Kasumi-1 (cell line): ENCODE data around the gene PUDP.
"Not testable (repeated sequence)": the region's sequence is repeated elsewhere in the genome, so short reads cannot be mapped to it uniquely, and the experiment has no call there.

ENCODE experiments used
- DNase-seq, 2 experiments: peaks; one replicate each; lab custom pipeline; 2025; lab: John Stamatoyannopoulos, UW

The PUDP gene

GRCh38 chrX:7109049-7109531, 38.9 kb downstream of the PUDP start:
- no peak for DNase-seq

DNA sequence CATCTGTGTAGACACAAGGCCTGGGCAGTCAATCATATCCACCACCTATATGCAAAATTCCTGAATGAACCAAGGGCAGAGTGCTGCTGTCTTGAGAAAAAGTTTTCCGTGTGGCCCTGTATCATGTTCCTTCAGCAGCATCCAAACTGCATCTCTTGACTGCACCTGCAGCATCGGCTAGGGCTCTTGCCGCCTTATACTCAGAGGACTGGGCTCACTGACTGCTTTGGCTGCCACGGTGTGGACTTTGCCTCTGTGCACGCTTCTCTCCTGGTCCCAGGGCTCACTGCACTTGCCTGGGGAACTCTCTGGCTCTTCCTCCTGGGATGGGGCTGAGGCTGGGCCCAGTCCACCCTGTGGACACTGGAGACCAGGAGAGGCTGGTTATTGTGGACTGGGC, 39.9 kb downstream of the PUDP start:
- DNase-seq: no peak

DNA sequence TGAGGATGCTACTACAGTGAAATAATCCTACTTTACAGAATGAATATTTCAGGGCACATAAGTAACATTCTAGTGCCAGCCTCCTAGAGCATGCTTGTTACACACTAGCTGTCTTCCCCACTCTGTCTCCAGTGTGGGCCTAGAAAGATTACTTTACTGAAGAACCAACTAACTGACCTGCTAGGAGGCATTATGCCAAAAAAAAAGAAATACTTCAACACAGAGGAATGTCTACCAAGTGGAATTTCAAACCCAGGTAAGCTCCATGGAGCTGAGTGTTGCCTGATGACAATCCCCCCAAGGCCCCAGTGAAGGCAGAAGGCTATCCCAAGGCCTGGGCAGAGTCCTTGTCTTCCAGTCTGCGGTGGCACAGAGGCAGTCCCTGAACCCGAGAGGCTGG, 41.3 kb downstream of the PUDP start:
- no peak for DNase-seq

- no peak for DNase-seq
Measured at GRCh38 chrX:7102119-7102518, 45.8 kb downstream of the PUDP start.

DNA sequence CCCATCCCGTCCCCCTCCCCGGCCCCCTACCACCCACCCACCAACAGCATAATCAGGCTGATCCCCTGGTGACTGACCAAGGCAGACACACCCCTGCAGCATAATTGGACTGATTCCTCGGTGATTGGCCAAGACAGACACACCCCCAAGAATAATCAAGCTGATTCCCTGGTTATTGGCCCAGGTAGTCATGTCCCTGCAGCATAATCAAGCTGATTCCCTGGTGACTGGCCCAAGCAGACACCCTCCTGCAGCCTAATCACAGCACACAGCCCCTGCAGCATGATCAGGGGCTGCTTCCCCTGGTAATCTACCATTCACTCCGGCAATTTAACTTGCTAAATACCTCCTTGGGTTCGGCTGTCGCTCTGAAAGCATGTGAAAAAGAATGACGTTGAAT, 47.9 kb downstream of the PUDP start:
- DNase-seq: no peak

DNA sequence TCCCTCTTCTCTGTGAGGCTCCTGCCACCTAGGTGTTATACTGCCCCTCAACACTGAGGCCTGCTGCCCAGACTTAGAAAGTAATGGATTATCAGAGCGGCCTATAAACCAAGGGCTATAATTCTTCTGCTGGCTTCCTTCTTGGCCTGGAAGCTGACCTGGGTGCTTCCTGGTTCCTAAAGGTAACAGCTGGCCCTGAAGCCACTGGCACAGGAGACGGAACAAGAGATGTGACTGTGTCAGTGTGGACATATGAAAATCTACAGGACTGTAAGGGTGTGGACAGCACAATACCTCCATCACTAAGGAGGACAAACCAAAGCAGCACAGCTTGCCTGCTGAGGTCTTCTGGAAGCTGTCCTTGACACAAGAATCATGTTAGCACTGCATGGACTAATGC, 52.3 kb downstream of the PUDP start:
- not testable (repeated sequence) for DNase-seq

- DNase-seq: no peak
Measured at GRCh38 chrX:7093305-7093704, 54.6 kb downstream of the PUDP start.

DNA sequence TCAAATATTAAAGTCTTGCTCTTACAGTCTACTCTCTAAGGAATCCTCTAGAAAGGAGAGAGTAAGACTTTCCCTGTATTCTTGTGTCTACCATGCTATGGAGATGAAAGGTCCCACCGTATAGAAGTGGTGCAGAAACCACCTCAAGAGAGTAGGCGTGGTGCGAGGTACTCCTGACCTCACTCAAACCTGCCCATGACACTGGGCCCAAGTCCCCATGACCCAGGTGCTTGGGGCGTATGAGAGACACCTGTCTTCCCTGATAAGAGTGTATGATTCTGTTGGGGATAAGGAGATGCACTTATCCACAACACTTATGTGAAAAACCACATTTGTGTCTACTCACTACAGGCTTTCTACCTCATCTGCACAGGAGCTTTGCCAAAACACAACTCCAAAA, 55.4 kb downstream of the PUDP start:
- no peak for DNase-seq

DNA sequence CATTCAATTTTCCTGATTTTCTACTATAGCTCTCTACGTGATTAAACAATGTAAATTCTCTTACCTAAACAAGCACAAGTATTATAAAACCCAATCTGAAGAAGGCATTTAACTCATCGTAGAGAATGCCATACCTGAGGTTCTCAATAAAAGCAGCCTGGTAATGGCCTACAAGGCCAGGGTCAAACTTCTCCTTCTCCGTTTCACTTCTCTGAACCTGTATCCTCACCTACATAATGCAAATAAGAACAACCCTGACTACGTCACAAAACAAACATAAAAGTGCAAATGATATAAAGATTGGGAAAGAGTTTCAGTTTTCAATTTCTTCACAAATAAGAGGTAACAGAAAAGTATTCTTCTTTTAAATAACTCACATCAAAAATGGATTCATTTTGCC, 56.0 kb downstream of the PUDP start:
- no peak for DNase-seq

GRCh38 chrX:7090641-7091040, 57.3 kb downstream of the PUDP start:
- no peak for DNase-seq

DNA sequence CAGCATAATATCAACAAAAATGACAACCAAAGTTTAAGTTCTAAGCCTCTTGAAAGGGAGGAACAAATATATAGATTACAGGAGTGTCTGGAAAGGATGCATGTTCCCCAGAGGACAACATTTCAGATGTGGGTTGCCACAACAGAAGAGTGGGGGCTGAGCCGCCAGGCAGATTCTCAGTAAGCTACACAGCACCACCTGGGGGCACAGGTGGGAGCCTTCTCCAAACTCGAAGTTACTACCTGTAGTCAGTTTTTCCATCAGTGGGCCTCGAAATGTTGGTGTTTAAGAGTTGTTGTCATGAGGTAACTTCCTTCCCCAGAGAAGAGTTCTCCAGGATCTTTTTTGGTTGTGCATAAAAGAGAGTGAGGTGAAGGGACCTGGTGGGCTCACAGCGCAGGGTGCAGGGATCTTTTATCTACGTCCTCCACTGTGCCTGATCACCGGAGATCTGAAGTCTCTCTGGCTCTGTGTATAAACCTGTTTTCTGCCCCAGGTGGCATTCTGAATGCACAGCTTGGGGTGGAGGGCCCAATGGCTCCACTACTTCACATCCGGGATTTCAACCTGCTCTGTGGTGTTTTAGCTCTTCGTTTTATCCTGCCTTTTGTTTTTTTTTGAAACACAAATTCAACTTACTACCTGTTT, 58.9 kb downstream of the PUDP start:
- DNase-seq: no peak

DNA sequence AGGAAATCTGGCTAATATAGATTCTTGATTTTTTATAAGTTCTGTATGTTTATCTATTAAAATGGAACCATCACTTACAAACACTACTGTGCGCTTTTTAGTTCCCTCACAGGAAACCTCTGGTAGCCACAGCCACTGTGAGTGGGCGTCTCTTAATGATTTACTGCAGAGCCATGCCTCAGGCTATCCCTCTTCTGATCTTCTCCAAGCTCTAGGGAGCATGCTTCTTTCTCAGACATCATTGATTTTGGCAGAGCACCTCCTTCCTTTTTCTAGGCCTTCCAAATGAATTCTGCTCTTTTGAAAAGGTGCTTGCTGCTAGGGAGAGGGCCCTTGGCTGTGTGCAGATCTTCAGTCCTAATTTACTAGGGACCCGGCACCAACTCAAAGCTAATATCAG, 61.6 kb downstream of the PUDP start:
- DNase-seq: no peak

- DNase-seq: no peak
Measured at GRCh38 chrX:7085879-7086278, 62.1 kb downstream of the PUDP start.

DNA sequence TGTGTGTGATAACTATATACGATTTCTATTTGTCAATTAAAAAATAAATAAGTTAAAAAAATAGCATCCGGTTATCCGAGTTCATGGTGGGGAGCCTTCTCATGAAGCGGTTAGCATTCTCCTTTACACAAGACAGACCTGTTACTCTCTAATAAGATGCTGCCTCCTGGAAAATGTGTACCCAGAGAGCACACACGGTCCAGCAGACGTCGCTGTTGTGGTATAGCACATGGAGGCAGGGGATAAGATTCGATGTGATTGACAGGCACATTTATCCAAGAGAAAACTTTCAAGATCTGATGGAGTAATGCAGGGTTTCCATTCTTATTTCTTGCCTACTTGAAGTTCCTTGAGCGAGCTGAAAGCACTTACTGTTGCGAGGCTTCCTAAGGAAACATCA, 63.1 kb downstream of the PUDP start:
- DNase-seq: no peak

GRCh38 chrX:7083468-7084396, 64.2 kb downstream of the PUDP start:
- DNase-seq: peak; percentile 57 to 66

- DNase-seq: no peak
Measured at GRCh38 chrX:7083021-7083420, 64.9 kb downstream of the PUDP start.

DNA sequence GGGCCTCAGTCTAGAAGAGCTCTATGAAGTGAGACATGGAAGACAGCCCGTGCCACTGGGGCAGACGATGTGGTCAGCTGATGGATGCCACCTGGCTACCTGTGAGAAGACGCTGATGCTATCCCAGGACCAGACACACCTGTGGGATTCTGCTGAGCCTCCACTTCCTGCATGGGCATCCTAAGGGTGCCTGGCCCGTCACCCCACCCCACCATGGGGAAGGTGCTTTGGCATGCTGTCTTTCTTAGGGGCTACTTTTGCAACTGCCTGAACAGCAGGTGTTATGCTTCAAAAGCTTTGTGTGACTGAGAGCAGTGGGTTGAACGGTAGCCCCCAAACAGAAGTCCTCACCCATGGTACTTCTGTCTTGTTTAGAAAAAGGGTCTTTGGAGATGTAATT, 65.4 kb downstream of the PUDP start:
- no peak for DNase-seq

- DNase-seq: no peak
Measured at GRCh38 chrX:7077241-7078230, 70.4 kb downstream of the PUDP start.

DNA sequence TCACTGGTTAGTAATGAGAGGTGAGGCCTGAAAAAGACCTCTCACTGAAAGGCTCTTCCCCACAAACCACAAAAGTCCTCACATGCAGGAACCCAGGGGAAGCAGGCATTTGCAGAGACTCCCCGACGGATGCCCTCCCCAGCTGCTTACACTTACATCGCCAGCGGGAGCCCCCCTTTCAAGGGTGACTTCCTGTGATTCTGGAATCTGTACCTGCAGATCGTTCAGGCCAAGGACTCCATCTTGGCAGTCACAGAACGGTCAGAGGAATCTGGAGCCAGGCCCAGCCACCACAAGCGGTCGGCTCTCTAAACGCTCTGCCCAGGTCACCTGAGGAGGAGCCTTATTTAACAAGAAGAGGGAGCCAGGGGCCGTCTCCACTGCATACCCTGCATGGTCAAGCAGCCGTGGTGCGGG, 71.7 kb downstream of the PUDP start:
- no peak for DNase-seq

DNA sequence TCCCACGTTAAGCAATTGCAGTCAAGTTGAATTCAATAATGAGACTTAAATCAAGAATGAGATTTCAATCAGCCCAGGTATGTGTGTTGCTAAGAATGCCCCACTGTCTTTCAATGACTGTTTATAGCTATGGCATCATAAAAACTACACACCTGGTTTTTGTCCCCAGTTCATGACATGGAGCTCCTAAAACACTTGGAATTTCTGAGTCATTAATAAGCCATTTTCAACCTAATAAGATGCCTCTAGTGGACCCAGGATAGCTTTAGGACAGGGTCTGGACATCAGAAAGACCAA, 73.1 kb downstream of the PUDP start:
- DNase-seq: no peak

DNA sequence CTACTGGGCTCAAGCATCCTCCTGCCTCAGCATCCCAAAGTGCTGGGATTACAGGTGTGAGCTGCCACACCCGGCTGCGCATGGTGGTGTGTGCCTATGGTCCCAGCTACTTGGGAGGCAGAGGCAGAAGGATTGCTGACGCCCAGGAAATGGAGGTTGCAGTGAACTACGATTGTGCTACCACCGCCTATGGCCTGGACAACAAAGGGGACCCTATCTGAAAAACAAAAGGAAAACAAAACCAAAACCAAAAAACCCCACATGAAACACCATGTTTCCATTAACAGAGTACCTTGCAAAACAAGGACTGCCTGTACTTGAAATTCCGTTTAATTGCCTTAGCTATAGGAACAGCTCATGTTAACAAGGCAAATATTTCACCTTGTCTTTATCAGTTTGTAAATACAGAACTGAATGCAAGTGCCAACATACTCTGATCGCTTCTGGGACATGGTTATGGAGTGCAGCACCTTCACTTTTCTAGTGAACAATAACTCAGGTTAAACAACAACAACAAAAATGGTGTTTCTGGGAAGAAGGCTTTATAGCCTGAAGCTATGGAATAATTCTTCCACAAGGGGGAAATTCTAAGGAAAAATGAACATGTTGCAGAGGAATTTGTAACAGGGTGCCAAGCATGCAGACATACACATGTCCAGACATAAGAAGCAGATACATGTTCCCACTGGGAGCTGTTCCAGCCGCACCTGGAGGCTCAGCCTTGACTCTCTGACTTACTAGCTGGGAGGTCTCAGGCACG, 73.6 kb downstream of the PUDP start:
- DNase-seq: no peak

- no peak for DNase-seq
Measured at GRCh38 chrX:7073336-7073735, 74.6 kb downstream of the PUDP start.
